ENCODE data around the gene MED10.

DNA sequence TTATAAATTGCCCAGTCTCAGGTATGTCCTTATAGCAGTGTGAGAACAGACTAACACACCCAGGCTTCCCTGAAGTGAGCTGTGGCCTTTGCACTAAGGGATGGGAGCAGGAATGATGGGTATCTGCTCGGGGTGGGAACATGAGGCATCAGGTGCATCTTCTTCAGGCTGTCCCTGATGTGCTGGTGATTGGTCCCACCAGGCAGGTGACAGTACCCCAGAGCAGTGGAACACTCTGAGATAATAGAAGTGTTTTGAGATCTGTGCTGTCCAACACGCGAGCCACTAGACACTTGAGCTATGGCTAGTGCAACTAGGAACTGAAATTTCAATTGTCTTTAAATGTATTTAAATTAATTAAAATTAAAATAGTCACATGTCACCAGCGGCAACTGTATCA is 12.8 kb upstream of the MED10 start:
- TF ChIP-seq, protein P1, sequence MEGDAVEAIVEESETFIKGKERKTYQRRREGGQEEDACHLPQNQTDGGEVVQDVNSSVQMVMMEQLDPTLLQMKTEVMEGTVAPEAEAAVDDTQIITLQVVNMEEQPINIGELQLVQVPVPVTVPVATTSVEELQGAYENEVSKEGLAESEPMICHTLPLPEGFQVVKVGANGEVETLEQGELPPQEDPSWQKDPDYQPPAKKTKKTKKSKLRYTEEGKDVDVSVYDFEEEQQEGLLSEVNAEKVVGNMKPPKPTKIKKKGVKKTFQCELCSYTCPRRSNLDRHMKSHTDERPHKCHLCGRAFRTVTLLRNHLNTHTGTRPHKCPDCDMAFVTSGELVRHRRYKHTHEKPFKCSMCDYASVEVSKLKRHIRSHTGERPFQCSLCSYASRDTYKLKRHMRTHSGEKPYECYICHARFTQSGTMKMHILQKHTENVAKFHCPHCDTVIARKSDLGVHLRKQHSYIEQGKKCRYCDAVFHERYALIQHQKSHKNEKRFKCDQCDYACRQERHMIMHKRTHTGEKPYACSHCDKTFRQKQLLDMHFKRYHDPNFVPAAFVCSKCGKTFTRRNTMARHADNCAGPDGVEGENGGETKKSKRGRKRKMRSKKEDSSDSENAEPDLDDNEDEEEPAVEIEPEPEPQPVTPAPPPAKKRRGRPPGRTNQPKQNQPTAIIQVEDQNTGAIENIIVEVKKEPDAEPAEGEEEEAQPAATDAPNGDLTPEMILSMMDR (IDR thresholded peaks at IDR 0.05; ENCODE audit: low read depth, low read length), result no peak
- TF ChIP-seq, protein P2, sequence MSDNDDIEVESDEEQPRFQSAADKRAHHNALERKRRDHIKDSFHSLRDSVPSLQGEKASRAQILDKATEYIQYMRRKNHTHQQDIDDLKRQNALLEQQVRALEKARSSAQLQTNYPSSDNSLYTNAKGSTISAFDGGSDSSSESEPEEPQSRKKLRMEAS (IDR thresholded peaks at IDR 0.05; ENCODE audit: low read depth, low read length), result no peak

Data from NB4 (cell line).